Measurements from ENCODE around the gene PDIA3.

The PDIA3 gene

GRCh38 chr15:43776718-43777266, 30.6 kb downstream of the PDIA3 start, which contains the start of gene ELL3:
Gene ELL3, minus strand, starts transcription at chr15:43776966. Its CDS starts 65 bp downstream, at chr15:43776901.
- H3K4me1 ChIP-seq (ENCODE audit: control insufficient read depth, insufficient read depth, low read length): peaks cover 16% of the 10 kb centered on the region
- no peaks in the 10 kb centered on the region for H3K9me3 ChIP-seq (ENCODE audit: control insufficient read depth in 2 of 2, low read length in 2 of 2)
- H3K27me3 ChIP-seq (ENCODE audit: control insufficient read depth in 1 of 2, insufficient read depth in 2 of 2, low read length in 2 of 2): no peaks in the 10 kb centered on the region
- H3K27ac ChIP-seq (ENCODE audit: low read length): peak within 1 kb of the TSS; percentile 87
- peak within 1 kb of the TSS; percentile 83 to 89 for H3K4me3 ChIP-seq (ENCODE audit: low read length in 2 of 2)
- peaks cover 8 to 11% of the 10 kb centered on the region in 2 donors for H3K36me3 ChIP-seq (ENCODE audit: control insufficient read depth in 2 of 2, insufficient read depth in 2 of 2, low read length in 2 of 2)
- H3K9ac ChIP-seq (ENCODE audit: low read length in 2 of 2): peak within 1 kb of the TSS; percentile 56 to 81

GRCh38 chr15:43777267-43777914, 31.2 kb downstream of the PDIA3 start:
- H3K4me3 ChIP-seq (ENCODE audit: low read length in 2 of 2): peak overlapping the region; percentile 83 to 89
- H3K9me3 ChIP-seq (ENCODE audit: control insufficient read depth in 2 of 2, low read length in 2 of 2): no peaks in the 10 kb centered on the region
- peaks cover 3 to 5% of the 10 kb centered on the region in 2 donors for H3K36me3 ChIP-seq (ENCODE audit: control insufficient read depth in 2 of 2, insufficient read depth in 2 of 2, low read length in 2 of 2)
- peak overlapping the region; percentile 87 for H3K27ac ChIP-seq (ENCODE audit: low read length)
- H3K9ac ChIP-seq (ENCODE audit: low read length in 2 of 2): peak overlapping the region; percentile 56 to 81
- no peaks in the 10 kb centered on the region for H3K27me3 ChIP-seq (ENCODE audit: control insufficient read depth in 1 of 2, insufficient read depth in 2 of 2, low read length in 2 of 2)
- H3K4me1 ChIP-seq (ENCODE audit: control insufficient read depth, insufficient read depth, low read length): peaks cover 16% of the 10 kb centered on the region

GRCh38 chr15:43779016-43779415, 32.8 kb downstream of the PDIA3 start:
- Histone ChIP-seq H3K27ac (ENCODE audit: low read length) (no peak overlapping the region), H3K4me1 (ENCODE audit: control insufficient read depth, insufficient read depth, low read length) (peaks cover 16% of the 10 kb centered on the region), H3K4me3 (ENCODE audit: low read length in 2 of 2) (no peak overlapping the region), H3K9me3 (ENCODE audit: control insufficient read depth in 2 of 2, low read length in 2 of 2) (no peaks in the 10 kb centered on the region), H3K9ac (ENCODE audit: low read length in 2 of 2) (no peak overlapping the region), H3K27me3 (ENCODE audit: control insufficient read depth in 1 of 2, insufficient read depth in 2 of 2, low read length in 2 of 2) (no peaks in the 10 kb centered on the region), H3K36me3 (ENCODE audit: control insufficient read depth in 2 of 2, insufficient read depth in 2 of 2, low read length in 2 of 2) (no peaks in the 10 kb centered on the region)

DNA sequence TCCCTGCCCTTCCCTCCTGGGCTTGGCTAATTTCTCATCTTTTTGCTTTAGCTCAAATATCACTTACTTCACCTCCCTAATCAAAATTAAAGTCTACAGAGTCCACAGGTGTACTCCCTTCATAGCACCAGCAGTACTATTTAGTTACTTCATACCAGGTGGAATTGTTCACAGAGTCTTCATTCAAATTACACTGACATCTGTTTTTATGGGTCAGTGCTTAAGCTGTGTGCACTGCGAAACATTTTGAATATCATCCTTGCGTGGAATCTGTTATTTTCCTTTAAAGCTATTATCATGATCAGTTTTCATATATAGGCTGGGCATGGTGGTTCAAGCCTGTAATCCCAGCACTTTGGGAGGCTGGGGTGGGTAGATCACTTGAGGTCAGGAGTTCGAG, 43.2 kb downstream of the PDIA3 start:
- H3K27me3 ChIP-seq (ENCODE audit: control insufficient read depth in 1 of 2, insufficient read depth in 2 of 2, low read length in 2 of 2): no peaks in the 10 kb centered on the region
- H3K4me3 ChIP-seq (ENCODE audit: low read length in 2 of 2): no peak overlapping the region
- no peak overlapping the region for H3K9ac ChIP-seq (ENCODE audit: low read length in 2 of 2)
- H3K4me1 ChIP-seq (ENCODE audit: control insufficient read depth, insufficient read depth, low read length): peaks cover 19% of the 10 kb centered on the region
- no peaks in the 10 kb centered on the region for H3K9me3 ChIP-seq (ENCODE audit: control insufficient read depth in 2 of 2, low read length in 2 of 2)
- no peak overlapping the region for H3K27ac ChIP-seq (ENCODE audit: low read length)
- peaks cover 8 to 10% of the 10 kb centered on the region in 2 donors for H3K36me3 ChIP-seq (ENCODE audit: control insufficient read depth in 2 of 2, insufficient read depth in 2 of 2, low read length in 2 of 2)

DNA sequence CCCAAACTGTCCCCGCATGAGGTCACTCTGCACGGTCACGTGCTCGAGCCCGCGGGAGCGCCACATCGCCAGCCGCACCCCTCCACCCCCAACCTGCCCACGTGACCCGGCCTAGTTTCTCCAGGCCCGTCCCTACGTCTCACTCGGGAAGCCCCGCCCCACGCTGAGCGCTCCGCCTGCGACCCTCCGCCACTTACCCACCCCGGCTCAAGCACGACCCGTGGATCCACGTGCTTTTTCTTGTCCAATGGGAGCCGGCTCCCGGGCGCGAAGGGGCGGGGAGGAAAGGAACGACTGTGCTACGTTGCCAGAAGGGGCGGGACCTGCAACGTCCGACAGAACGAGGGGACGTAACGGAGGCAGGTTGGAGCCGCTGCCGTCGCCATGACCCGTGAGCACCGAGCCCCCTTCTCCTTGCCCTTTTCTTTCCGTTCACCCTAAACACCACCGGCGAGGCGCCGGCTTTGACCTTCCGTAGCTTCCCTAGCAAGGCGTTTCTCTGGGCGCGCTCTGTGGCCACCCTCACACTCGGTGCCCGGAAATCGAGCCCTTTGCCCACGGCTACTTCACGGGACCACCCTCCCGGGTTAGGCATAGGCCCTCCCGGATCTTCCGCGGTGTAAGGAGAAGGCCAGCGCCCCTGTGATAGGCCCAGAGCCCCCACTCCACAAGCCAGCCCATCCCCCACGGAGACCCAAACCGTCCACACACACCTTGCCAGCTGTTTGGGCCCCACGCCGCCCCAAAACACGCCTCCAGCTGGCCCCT, 45.9 kb downstream of the PDIA3 start, which contains the start of gene SERF2:
TSS of gene SERF2 (plus strand) at position 328 of the 768 bp plus-strand sequence. CDS start at position 385, 57 bp downstream.
- peaks cover 36% of the 10 kb centered on the region for H3K4me1 ChIP-seq (ENCODE audit: control insufficient read depth, insufficient read depth, low read length)
- H3K27me3 ChIP-seq (ENCODE audit: control insufficient read depth in 1 of 2, insufficient read depth in 2 of 2, low read length in 2 of 2): no peaks in the 10 kb centered on the region
- no peaks in the 10 kb centered on the region for H3K9me3 ChIP-seq (ENCODE audit: control insufficient read depth in 2 of 2, low read length in 2 of 2)
- peak within 1 kb of the TSS; percentile 99 for H3K27ac ChIP-seq (ENCODE audit: low read length)
- H3K36me3 ChIP-seq (ENCODE audit: control insufficient read depth in 2 of 2, insufficient read depth in 2 of 2, low read length in 2 of 2): peaks cover 30 to 33% of the 10 kb centered on the region in 2 donors
- H3K9ac ChIP-seq (ENCODE audit: low read length in 2 of 2): peak within 1 kb of the TSS; percentile 100
- H3K4me3 ChIP-seq (ENCODE audit: low read length in 2 of 2): peak within 1 kb of the TSS; percentile 99

- peak overlapping the region; percentile 99 for H3K27ac ChIP-seq (ENCODE audit: low read length)
- peak overlapping the region; percentile 99 for H3K4me3 ChIP-seq (ENCODE audit: low read length in 2 of 2)
- no peaks in the 10 kb centered on the region for H3K27me3 ChIP-seq (ENCODE audit: control insufficient read depth in 1 of 2, insufficient read depth in 2 of 2, low read length in 2 of 2)
- no peaks in the 10 kb centered on the region for H3K9me3 ChIP-seq (ENCODE audit: control insufficient read depth in 2 of 2, low read length in 2 of 2)
- peak overlapping the region; percentile 100 for H3K9ac ChIP-seq (ENCODE audit: low read length in 2 of 2)
- H3K4me1 ChIP-seq (ENCODE audit: control insufficient read depth, insufficient read depth, low read length): peaks cover 36% of the 10 kb centered on the region
- peaks cover 30 to 36% of the 10 kb centered on the region in 2 donors for H3K36me3 ChIP-seq (ENCODE audit: control insufficient read depth in 2 of 2, insufficient read depth in 2 of 2, low read length in 2 of 2)
Measured at GRCh38 chr15:43792761-43793476, 46.7 kb downstream of the PDIA3 start.

- Histone ChIP-seq H3K9me3 (ENCODE audit: control insufficient read depth in 2 of 2, low read length in 2 of 2) (no peaks in the 10 kb centered on the region), H3K9ac (ENCODE audit: low read length in 2 of 2) (peak overlapping the region; percentile 100), H3K4me1 (ENCODE audit: control insufficient read depth, insufficient read depth, low read length) (peaks cover 39% of the 10 kb centered on the region), H3K27me3 (ENCODE audit: control insufficient read depth in 1 of 2, insufficient read depth in 2 of 2, low read length in 2 of 2) (no peaks in the 10 kb centered on the region), H3K27ac (ENCODE audit: low read length) (no peak overlapping the region), H3K36me3 (ENCODE audit: control insufficient read depth in 2 of 2, insufficient read depth in 2 of 2, low read length in 2 of 2) (peaks cover 30 to 38% of the 10 kb centered on the region in 2 donors), H3K4me3 (ENCODE audit: low read length in 2 of 2) (peak overlapping the region; percentile 99)
Measured at GRCh38 chr15:43793647-43794046, 47.4 kb downstream of the PDIA3 start.

DNA sequence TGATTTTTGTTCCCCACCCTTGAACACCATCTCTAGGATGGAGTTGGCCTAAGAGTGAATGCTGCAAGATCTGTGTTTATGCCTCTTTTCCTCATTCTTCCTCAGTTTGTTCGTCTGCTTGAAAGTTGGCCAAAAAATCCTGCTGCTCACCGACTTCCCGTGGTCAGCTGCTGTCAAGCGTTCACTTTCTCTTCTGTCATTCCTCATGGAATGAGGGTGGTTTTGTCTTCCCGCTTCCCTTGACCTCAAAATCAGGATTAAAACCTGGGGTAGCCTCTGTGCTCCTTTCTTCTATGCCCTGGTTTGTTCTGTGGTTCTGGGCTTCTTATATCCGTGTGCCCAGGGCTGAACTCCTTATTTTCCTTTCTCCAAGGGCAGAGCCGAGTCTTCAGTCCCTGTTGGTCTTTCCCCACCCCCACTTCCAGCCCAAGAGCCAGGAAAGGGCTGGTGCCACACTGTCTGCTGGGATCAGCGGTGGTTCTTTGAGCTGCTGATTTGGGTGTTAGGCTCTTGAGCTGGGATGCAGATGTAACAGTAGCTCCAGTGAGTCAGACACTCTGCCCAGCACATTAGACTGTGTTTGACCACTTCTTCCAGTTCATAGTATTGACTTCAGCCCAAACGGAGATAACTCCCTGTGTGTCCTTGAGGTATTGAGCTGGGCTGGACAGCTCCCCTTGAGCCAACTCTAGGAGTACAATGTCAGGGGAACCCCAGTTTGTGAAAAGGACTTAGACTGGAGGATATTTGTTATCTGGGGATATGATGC, 48.2 kb downstream of the PDIA3 start:
- Histone ChIP-seq H3K36me3 (ENCODE audit: control insufficient read depth in 2 of 2, insufficient read depth in 2 of 2, low read length in 2 of 2) (peaks cover 37 to 44% of the 10 kb centered on the region in 2 donors), H3K4me3 (ENCODE audit: low read length in 2 of 2) (peak overlapping the region; percentile 32 to 99), H3K9me3 (ENCODE audit: control insufficient read depth in 2 of 2, low read length in 2 of 2) (no peaks in the 10 kb centered on the region), H3K4me1 (ENCODE audit: control insufficient read depth, insufficient read depth, low read length) (peaks cover 41% of the 10 kb centered on the region), H3K27me3 (ENCODE audit: control insufficient read depth in 1 of 2, insufficient read depth in 2 of 2, low read length in 2 of 2) (no peaks in the 10 kb centered on the region), H3K9ac (ENCODE audit: low read length in 2 of 2) (peak overlapping the region in 1 of 2 donors; percentile 100), H3K27ac (ENCODE audit: low read length) (peak overlapping the region; percentile 18)

DNA sequence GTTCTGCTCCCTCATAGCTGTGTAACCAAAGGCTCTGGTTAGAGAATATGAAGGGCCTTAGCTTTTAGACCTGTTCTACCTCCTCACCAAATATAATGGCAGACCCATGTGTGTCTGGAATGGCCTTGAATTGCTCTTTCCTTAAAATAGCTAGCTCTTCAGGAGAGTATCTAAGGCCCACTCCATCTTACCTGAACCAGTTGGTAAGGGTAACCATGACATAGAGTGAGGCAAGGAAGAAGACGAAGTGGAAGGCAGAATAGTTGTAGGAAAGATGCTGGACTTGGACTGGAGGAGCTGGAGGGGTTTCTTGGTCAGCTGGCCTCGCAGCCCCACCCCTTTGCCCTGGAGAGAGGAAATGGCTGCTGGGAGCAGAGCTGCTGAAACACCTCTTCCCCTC, 49.0 kb downstream of the PDIA3 start:
- Histone ChIP-seq H3K4me3 (ENCODE audit: low read length in 2 of 2) (no peak overlapping the region), H3K4me1 (ENCODE audit: control insufficient read depth, insufficient read depth, low read length) (peaks cover 48% of the 10 kb centered on the region), H3K27ac (ENCODE audit: low read length) (peak overlapping the region; percentile 18), H3K36me3 (ENCODE audit: control insufficient read depth in 2 of 2, insufficient read depth in 2 of 2, low read length in 2 of 2) (peaks cover 41 to 44% of the 10 kb centered on the region in 2 donors), H3K9ac (ENCODE audit: low read length in 2 of 2) (no peak overlapping the region), H3K27me3 (ENCODE audit: control insufficient read depth in 1 of 2, insufficient read depth in 2 of 2, low read length in 2 of 2) (no peaks in the 10 kb centered on the region), H3K9me3 (ENCODE audit: control insufficient read depth in 2 of 2, low read length in 2 of 2) (no peaks in the 10 kb centered on the region)

- no peaks in the 10 kb centered on the region for H3K9me3 ChIP-seq (ENCODE audit: control insufficient read depth in 2 of 2, low read length in 2 of 2)
- H3K4me3 ChIP-seq (ENCODE audit: low read length in 2 of 2): no peak overlapping the region
- H3K36me3 ChIP-seq (ENCODE audit: control insufficient read depth in 2 of 2, insufficient read depth in 2 of 2, low read length in 2 of 2): peaks cover 41 to 44% of the 10 kb centered on the region in 2 donors
- no peak overlapping the region for H3K9ac ChIP-seq (ENCODE audit: low read length in 2 of 2)
- no peaks in the 10 kb centered on the region for H3K27me3 ChIP-seq (ENCODE audit: control insufficient read depth in 1 of 2, insufficient read depth in 2 of 2, low read length in 2 of 2)
- peaks cover 54% of the 10 kb centered on the region for H3K4me1 ChIP-seq (ENCODE audit: control insufficient read depth, insufficient read depth, low read length)
- no peak overlapping the region for H3K27ac ChIP-seq (ENCODE audit: low read length)
Measured at GRCh38 chr15:43795997-43796396, 49.8 kb downstream of the PDIA3 start.
